ENCODE data around the gene CDYL.

The CDYL gene

GRCh38 chr6:4920914-4921410 is 144.8 kb downstream of the CDYL start:
- in situ Hi-C loops (cut with HindIII; ENCODE audit: low sequenced_read_pairs) = no loop called here
- no peak for DNase-seq (ENCODE audit: low read depth)
- H3K4me3 ChIP-seq (ENCODE audit: low read depth, low read length) = no peak overlapping the region
- no peak for TF ChIP-seq CTCF (IDR thresholded peaks at IDR 0.05; ENCODE audit: low read depth, low read length, missing control alignments)

GRCh38 chr6:4922488-4923037 is 146.4 kb downstream of the CDYL start:
- TF ChIP-seq CTCF (IDR thresholded peaks at IDR 0.05; ENCODE audit: low read depth, low read length, missing control alignments) = no peak
- in situ Hi-C loops (cut with HindIII; ENCODE audit: low sequenced_read_pairs) = no loop called here
- no peak for DNase-seq (ENCODE audit: low read depth)
- H3K4me3 ChIP-seq (ENCODE audit: low read depth, low read length) = no peak overlapping the region

GRCh38 chr6:4923081-4923480 is 146.9 kb downstream of the CDYL start:
- no peak for TF ChIP-seq CTCF (IDR thresholded peaks at IDR 0.05; ENCODE audit: low read depth, low read length, missing control alignments)
- in situ Hi-C loops (cut with HindIII; ENCODE audit: low sequenced_read_pairs) = no loop called here
- DNase-seq (ENCODE audit: low read depth) = no peak
- H3K4me3 ChIP-seq (ENCODE audit: low read depth, low read length) = no peak overlapping the region

GRCh38 chr6:4924661-4925271 is 148.6 kb downstream of the CDYL start:
- no peak overlapping the region for H3K4me3 ChIP-seq (ENCODE audit: low read depth, low read length)
- DNase-seq (ENCODE audit: low read depth) = no peak
- in situ Hi-C loops (cut with HindIII; ENCODE audit: low sequenced_read_pairs) = no loop called here
- TF ChIP-seq CTCF (IDR thresholded peaks at IDR 0.05; ENCODE audit: low read depth, low read length, missing control alignments) = no peak

GRCh38 chr6:4925580-4925979 is 149.4 kb downstream of the CDYL start:
- in situ Hi-C loops (cut with HindIII; ENCODE audit: low sequenced_read_pairs) = no loop called here
- H3K4me3 ChIP-seq (ENCODE audit: low read depth, low read length) = no peak overlapping the region
- no peak for DNase-seq (ENCODE audit: low read depth)
- no peak for TF ChIP-seq CTCF (IDR thresholded peaks at IDR 0.05; ENCODE audit: low read depth, low read length, missing control alignments)

GRCh38 chr6:4928426-4928825 is 152.2 kb downstream of the CDYL start:
- no peak overlapping the region for H3K4me3 ChIP-seq (ENCODE audit: low read depth, low read length)
- in situ Hi-C loops (cut with HindIII; ENCODE audit: low sequenced_read_pairs) = no loop called here
- DNase-seq (ENCODE audit: low read depth) = no peak
- TF ChIP-seq CTCF (IDR thresholded peaks at IDR 0.05; ENCODE audit: low read depth, low read length, missing control alignments) = no peak

Measured in astrocyte of the cerebellum (primary cell).